Stomach (tissue), 9 donors: Measurements from ENCODE around the gene NCL. TPM values are rescaled to one million over a fixed set of nuclear protein-coding genes. Genes with fewer than 3 reads are reported as not detected.

ENCODE experiments used
- DNase-seq, 2 donors: peaks; one replicate each; pipeline versions ENCODE4 v3.0.0 to v3.0.0-alpha.2; 2013 to 2019
- H3K27ac ChIP-seq, 5 donors: fragments of 200-600 bp in 4 of 5; sonication (generic) in 4 of 5; one replicate each; pipeline ENCODE4 v1.5.1; 2013 to 2019; ENCODE audit warnings: mild to moderate bottlenecking in 1 of 5, moderate library complexity in 1 of 5
- H3K27me3 ChIP-seq, 3 donors: fragments of 200-600 bp; sonication (generic); one replicate each; pipeline ENCODE4 v1.5.1; 2017 to 2019; ENCODE audit warnings: mixed run types in 1 of 3
- H3K36me3 ChIP-seq, 4 donors: fragments of 200-600 bp; sonication (generic); 1 replicate in 3 of 4; 2 replicates in 1 of 4; pipeline ENCODE4 v1.5.1; 2016 to 2019
- H3K4me1 ChIP-seq, 4 donors: fragments of 200-600 bp; sonication (generic); one replicate each; pipeline ENCODE4 v1.5.1; 2016 to 2019
- H3K4me3 ChIP-seq, 4 donors: fragments of 200-600 bp; sonication (generic) in 3 of 4; one replicate each; pipeline ENCODE4 v1.5.1; 2016 to 2019; ENCODE audit warnings: mild to moderate bottlenecking in 1 of 4
- H3K9me3 ChIP-seq, 4 donors: fragments of 200-600 bp; sonication (generic); one replicate each; pipeline ENCODE4 v1.5.1; 2016 to 2019
- EP300 ChIP-seq: sonication (generic); formaldehyde crosslinking; IDR thresholded peaks from one replicate; pipeline ENCODE4 v1.6.1; 2017; ENCODE audit warnings: antibody characterized with exemption
- POLR2A ChIP-seq, 4 donors: fragments of 450-650 bp; IDR thresholded peaks; one replicate each; pipeline ENCODE4 v1.6.1; 2016; ENCODE audit warnings: antibody characterized with exemption in 4 of 4, control low read depth in 2 of 4, mild to moderate bottlenecking in 1 of 4, moderate library complexity in 1 of 4
- POLR2AphosphoS5 ChIP-seq, 3 donors: sonication (generic); formaldehyde crosslinking; IDR thresholded peaks; one replicate each; pipeline ENCODE4 v1.6.1; 2016; ENCODE audit warnings: antibody characterized with exemption in 3 of 3
- WGBS, 5 donors: extraction: QIAGEN DNeasy Blood & Tissue Kit in 3 of 5; methylation state at CpG; one replicate each; pipeline versions ENCODE4 v1.1.5 to v1.1.7; 2013 to 2018; 5-methylcytosine and 5-hydroxymethylcytosine counted together
- intact Hi-C: fragments of 100-400 bp; cut with DNase I; formaldehyde crosslinking; loops from one replicate; pipeline ENCODE4 v1.15.1; 2023; ENCODE audit warnings: low total_unique reads
- polyA plus RNA-seq, 3 donors: library from polyadenylated mRNA; stranded (reverse); fragments of 200-250 nt; gene quantifications; one replicate each; pipeline ENCODE4 v1.2.3, GENCODE V29; 2013
- total RNA-seq, 5 donors: library from RNA; depleted of rRNA; stranded (reverse); fragments of >200 nt; gene quantifications; one replicate each; pipeline versions ENCODE4 v1.1.0 to v1.2.3, GENCODE V29; 2014 to 2016
- TF ChIP-seq, protein P1 (sequence below), 7 experiments: fragments of 450-650 bp in 4 of 7; fragments of 200-600 bp in 3 of 7; sonication (generic) in 3 of 7; IDR thresholded peaks; one replicate each; pipeline ENCODE4 v1.5.1; 2016 to 2019; ENCODE audit warnings: antibody characterized with exemption in 7 of 7, control low read depth in 2 of 7, mild to moderate bottlenecking in 1 of 7
- donor health status: healthy with polysubstance abuse.
- donor health status: Bipolar disorder and iron deficiency.
- donor health status: healthy.

Gene NCL
- total and polyA plus RNA-seq, 8 donors, result 72.3 to 278 (median 178) TPM

DNA sequence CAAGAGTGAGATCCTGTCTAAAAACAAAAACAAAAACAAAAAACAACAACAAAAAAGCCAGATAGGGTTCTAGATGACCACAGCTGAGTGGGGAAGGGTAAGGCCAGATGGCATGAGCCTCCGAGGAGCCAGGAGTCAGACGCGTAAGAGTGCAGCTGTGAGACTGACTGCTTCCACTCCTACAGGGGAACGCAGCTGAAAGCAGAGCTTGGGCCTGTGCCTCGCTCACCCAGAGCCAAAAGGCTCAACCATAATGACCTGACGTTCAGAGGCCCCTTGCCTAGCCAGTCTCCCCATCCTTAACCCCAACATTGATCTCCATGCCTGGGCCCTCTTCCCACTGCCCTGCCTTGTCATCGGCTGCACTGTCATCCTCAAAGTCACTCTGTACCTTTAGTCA lies 26.5 kb upstream of the NCL start:
- H3K36me3 ChIP-seq, result no peaks in the 10 kb centered on the region
- 84 to 93% (median 91%) methylated on average over 7 of the region's 7 CpGs for WGBS, 5 donors
- no peak for DNase-seq
- TF ChIP-seq EP300 (no peak), POLR2AphosphoS5 (IDR thresholded peaks at IDR 0.05) (no peak), POLR2A (IDR thresholded peaks at IDR 0.05) (no peak)
- TF ChIP-seq, protein P1, sequence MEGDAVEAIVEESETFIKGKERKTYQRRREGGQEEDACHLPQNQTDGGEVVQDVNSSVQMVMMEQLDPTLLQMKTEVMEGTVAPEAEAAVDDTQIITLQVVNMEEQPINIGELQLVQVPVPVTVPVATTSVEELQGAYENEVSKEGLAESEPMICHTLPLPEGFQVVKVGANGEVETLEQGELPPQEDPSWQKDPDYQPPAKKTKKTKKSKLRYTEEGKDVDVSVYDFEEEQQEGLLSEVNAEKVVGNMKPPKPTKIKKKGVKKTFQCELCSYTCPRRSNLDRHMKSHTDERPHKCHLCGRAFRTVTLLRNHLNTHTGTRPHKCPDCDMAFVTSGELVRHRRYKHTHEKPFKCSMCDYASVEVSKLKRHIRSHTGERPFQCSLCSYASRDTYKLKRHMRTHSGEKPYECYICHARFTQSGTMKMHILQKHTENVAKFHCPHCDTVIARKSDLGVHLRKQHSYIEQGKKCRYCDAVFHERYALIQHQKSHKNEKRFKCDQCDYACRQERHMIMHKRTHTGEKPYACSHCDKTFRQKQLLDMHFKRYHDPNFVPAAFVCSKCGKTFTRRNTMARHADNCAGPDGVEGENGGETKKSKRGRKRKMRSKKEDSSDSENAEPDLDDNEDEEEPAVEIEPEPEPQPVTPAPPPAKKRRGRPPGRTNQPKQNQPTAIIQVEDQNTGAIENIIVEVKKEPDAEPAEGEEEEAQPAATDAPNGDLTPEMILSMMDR (IDR thresholded peaks at IDR 0.05), result no peak
- H3K27ac ChIP-seq, result no peak overlapping the region
- no peaks in the 10 kb centered on the region for H3K4me1 ChIP-seq
- no peaks in the 10 kb centered on the region for H3K9me3 ChIP-seq
- intact Hi-C loops, result no loop called here
- H3K4me3 ChIP-seq, result no peak overlapping the region
- no peaks in the 10 kb centered on the region for H3K27me3 ChIP-seq

DNA sequence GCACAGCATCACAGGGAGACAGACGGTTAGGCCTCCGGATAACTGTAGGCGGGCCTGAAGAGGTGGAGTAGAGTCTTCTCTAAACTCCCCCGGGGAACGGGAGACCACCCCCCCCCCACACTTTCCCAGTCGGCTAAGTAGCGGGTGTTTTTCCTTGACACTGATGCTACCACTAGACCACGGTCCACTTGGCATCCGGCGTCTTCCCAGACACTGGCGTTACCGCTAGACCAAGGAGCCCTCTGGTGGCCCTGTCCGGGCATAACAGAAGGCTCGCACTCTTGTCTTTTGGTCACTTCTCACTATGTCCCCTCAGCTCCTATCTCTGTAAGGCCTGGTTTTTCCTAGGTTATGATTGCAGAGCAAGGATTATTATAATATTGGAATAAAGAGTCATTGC lies 25.7 kb upstream of the NCL start:
- TF ChIP-seq POLR2A (IDR thresholded peaks at IDR 0.05), result no peak
- no peak for TF ChIP-seq EP300
- TF ChIP-seq, protein P1 (IDR thresholded peaks at IDR 0.05), result no peak
- TF ChIP-seq POLR2AphosphoS5 (IDR thresholded peaks at IDR 0.05), result no peak
- H3K4me3 ChIP-seq, result no peak overlapping the region
- intact Hi-C loops, result no loop called here
- no peaks in the 10 kb centered on the region for H3K36me3 ChIP-seq
- no peaks in the 10 kb centered on the region for H3K9me3 ChIP-seq
- 83 to 94% (median 84%) methylated on average over 14 of the region's 14 CpGs for WGBS, 5 donors
- no peaks in the 10 kb centered on the region for H3K27me3 ChIP-seq
- peak in 1 of 2 donors; percentile 30 for DNase-seq
- H3K4me1 ChIP-seq, result no peaks in the 10 kb centered on the region
- no peak overlapping the region for H3K27ac ChIP-seq

DNA sequence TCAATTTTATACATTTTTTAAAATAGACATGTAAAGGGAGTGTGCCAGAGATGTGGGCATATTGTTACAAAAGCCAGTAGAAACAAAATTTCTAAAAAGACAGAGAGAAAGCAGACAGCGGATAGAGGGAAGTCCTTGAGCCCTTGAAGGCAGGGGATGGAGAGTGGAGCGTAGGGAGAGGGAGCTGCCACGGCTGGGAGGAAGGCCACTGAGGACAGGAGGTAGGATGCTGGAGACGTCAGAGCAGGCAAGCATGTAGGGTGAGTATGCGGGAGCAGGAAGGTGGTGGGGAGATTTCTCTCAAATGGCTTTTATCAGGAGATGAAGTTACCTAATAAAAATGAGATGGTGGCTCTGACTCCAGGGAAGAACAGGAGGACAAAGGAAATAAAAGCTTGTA lies 24.0 kb upstream of the NCL start:
- Histone ChIP-seq H3K27ac (no peak overlapping the region), H3K27me3 (no peaks in the 10 kb centered on the region), H3K4me3 (no peak overlapping the region), H3K36me3 (no peaks in the 10 kb centered on the region), H3K4me1 (peaks cover 0 to 4% (median 3%) of the 10 kb centered on the region in 4 donors), H3K9me3 (no peaks in the 10 kb centered on the region)
- DNase-seq, result no peak
- intact Hi-C loops, result no loop called here
- TF ChIP-seq POLR2AphosphoS5 (IDR thresholded peaks at IDR 0.05) (no peak), EP300 (no peak), POLR2A (IDR thresholded peaks at IDR 0.05) (no peak)
- TF ChIP-seq, protein P1 (IDR thresholded peaks at IDR 0.05), result no peak
- WGBS, 5 donors, result 76 to 91% (median 84%) methylated on average over 5 of the region's 5 CpGs

DNA sequence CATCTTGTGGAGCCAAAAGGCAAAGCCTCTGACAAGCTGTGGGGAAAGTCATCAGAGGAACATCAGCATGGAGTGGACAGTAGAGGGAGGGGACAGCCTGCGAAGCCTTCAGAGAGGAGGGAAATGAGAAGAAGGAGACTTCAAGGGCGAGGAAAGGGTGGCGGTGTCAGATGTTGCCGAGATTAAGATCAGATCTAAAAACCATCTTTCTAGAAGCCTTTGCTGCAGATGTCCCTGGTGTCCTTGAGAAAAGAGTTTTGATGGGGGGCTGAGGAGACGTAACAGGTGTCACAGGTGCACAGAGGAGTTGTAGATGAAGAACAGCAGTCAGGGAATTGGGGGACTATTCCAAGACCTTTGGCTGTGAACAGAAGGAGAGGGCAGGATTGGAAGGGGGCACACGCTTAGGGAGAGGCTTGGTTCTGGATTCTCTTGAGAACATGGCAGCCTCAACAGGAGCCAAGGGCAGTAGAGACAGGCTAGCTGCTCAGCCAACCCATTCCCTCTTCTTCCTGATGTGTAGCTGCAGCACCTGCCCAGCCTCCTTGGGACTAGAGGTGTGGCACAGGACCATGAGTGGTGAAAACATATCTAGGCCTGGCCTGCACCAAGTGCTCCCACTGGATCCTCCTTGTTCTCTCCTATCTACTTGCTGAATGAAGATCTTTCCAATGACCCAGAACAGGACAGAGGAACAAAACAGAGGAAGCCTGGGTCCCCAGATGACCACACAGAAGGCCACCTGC lies 22.7 kb upstream of the NCL start:
- intact Hi-C loops, result no loop called here
- TF ChIP-seq, protein P1 (IDR thresholded peaks at IDR 0.05), result no peak
- TF ChIP-seq POLR2AphosphoS5 (IDR thresholded peaks at IDR 0.05) (no peak), EP300 (no peak), POLR2A (IDR thresholded peaks at IDR 0.05) (no peak)
- Histone ChIP-seq H3K27me3 (no peaks in the 10 kb centered on the region), H3K4me1 (peaks cover 3 to 17% (median 13%) of the 10 kb centered on the region in 4 donors), H3K36me3 (no peaks in the 10 kb centered on the region), H3K27ac (no peak overlapping the region), H3K4me3 (no peak overlapping the region), H3K9me3 (no peaks in the 10 kb centered on the region)
- no peak for DNase-seq
- WGBS, 5 donors, result 88 to 93% (median 90%) methylated on average over 6 of the region's 6 CpGs
